Lower leg skin (tissue), 4 donors: ENCODE data around the gene DIP2B. TPM values are rescaled to one million over a fixed set of nuclear protein-coding genes. Genes with fewer than 3 reads are reported as not detected.

Experiments
- DNase-seq, 2 donors: peaks; one replicate each; pipeline ENCODE4 v3.0.0-alpha.2; 2019; ENCODE audit warnings: low spot score in 2 of 2
- H3K4me3 ChIP-seq: fragments of 200-600 bp; sonication (generic); 2 replicates; pipeline ENCODE4 v1.5.1; 2017; ENCODE audit warnings: mild to moderate bottlenecking, low read depth; ENCODE audit not compliant: poor library complexity, severe bottlenecking
- CTCF ChIP-seq, 3 donors: fragments of 450-650 bp; IDR thresholded peaks; one replicate each; pipeline ENCODE4 v1.5.1; 2016; ENCODE audit warnings: antibody characterized with exemption in 3 of 3, mild to moderate bottlenecking in 3 of 3, moderate library complexity in 2 of 3
- POLR2A ChIP-seq, 2 donors: fragments of 450-650 bp; IDR thresholded peaks; one replicate each; pipeline ENCODE4 v1.6.1; 2016 to 2017; ENCODE audit warnings: antibody characterized with exemption in 2 of 2, mild to moderate bottlenecking in 1 of 2, moderate library complexity in 1 of 2
- WGBS, 2 donors: methylation state at CpG; one replicate each; pipeline ENCODE4 v1.1.5; 2018; 5-methylcytosine and 5-hydroxymethylcytosine counted together
- intact Hi-C: fragments of 100-400 bp; cut with DNase I; formaldehyde crosslinking; loops from one replicate; pipeline ENCODE4 v1.15.0; 2023; ENCODE audit warnings: low total_unique reads
- total RNA-seq, 4 donors: library from RNA; depleted of rRNA; stranded (reverse); fragments of >200 nt; gene quantifications; one replicate each; pipeline ENCODE4 v1.1.0, GENCODE V29; 2016

DIP2B gene
- total RNA-seq, 4 donors from 2014 or later, result 56.9 to 104 (median 68.6) TPM

GRCh38 chr12:50655374-50655921 is 150.7 kb downstream of the DIP2B start:
- 82 to 84% methylated on average over 5 of the region's 5 CpGs for WGBS, 2 donors
- H3K4me3 ChIP-seq, result no peak overlapping the region
- DNase-seq, result no peak
- intact Hi-C loops, result no loop called here
- no peak for TF ChIP-seq CTCF (IDR thresholded peaks at IDR 0.05)
- TF ChIP-seq POLR2A (IDR thresholded peaks at IDR 0.05), result no peak

GRCh38 chr12:50659260-50659659 is 154.5 kb downstream of the DIP2B start:
- WGBS, 2 donors, result 93 to 98% methylated on average over 2 of the region's 2 CpGs
- DNase-seq, result no peak
- no peak overlapping the region for H3K4me3 ChIP-seq
- intact Hi-C loops, result no loop called here
- TF ChIP-seq CTCF (IDR thresholded peaks at IDR 0.05), result no peak
- no peak for TF ChIP-seq POLR2A (IDR thresholded peaks at IDR 0.05)

GRCh38 chr12:50659690-50660424 is 155.1 kb downstream of the DIP2B start:
- no peak for TF ChIP-seq CTCF (IDR thresholded peaks at IDR 0.05)
- TF ChIP-seq POLR2A (IDR thresholded peaks at IDR 0.05), result no peak
- WGBS, 2 donors, result 79 to 86% methylated on average over 6 of the region's 6 CpGs
- intact Hi-C loops, result no loop called here
- no peak overlapping the region for H3K4me3 ChIP-seq
- DNase-seq, result no peak

- no peak for DNase-seq
- WGBS, 2 donors, result 74 to 76% methylated on average over 2 of the region's 2 CpGs
Measured at GRCh38 chr12:50660425-50660822, 155.6 kb downstream of the DIP2B start.

GRCh38 chr12:50661300-50662115 is 156.7 kb downstream of the DIP2B start:
- DNase-seq, result no peak
- WGBS, 2 donors, result 55 to 68% methylated on average over 7 of the region's 7 CpGs

More at GRCh38 chr12:50660425-50660822, 155.6 kb downstream of the DIP2B start:
- no peak overlapping the region for H3K4me3 ChIP-seq
- TF ChIP-seq CTCF (IDR thresholded peaks at IDR 0.05), result no peak
- no peak for TF ChIP-seq POLR2A (IDR thresholded peaks at IDR 0.05)
- intact Hi-C loops, result no loop called here

More at GRCh38 chr12:50661300-50662115, 156.7 kb downstream of the DIP2B start:
- no peak for TF ChIP-seq POLR2A (IDR thresholded peaks at IDR 0.05)
- TF ChIP-seq CTCF (IDR thresholded peaks at IDR 0.05), result no peak
- intact Hi-C loops, result no loop called here
- H3K4me3 ChIP-seq, result no peak overlapping the region
